WERI-Rb-1 (cell line): ENCODE data around the gene PREX1.

ENCODE experiments used
- DNase-seq: peaks from one replicate; pipeline ENCODE4 v3.0.0-alpha.2; 2020
- H3K27ac ChIP-seq: fragments of 250-450 bp; sonication (Bioruptor Pico); 2 replicates; pipeline ENCODE4 v1.5.1; 2020; ENCODE audit warnings: mild to moderate bottlenecking, moderate library complexity
- H3K27me3 ChIP-seq: fragments of 250-450 bp; sonication (Bioruptor Pico); 2 replicates; pipeline ENCODE4 v1.5.1; 2021; ENCODE audit warnings: mild to moderate bottlenecking, low read depth, moderate library complexity; ENCODE audit not compliant: insufficient read depth, severe bottlenecking
- H3K36me3 ChIP-seq: fragments of 250-450 bp; sonication (Bioruptor Pico); 2 replicates; pipeline ENCODE4 v1.5.1; 2020; ENCODE audit warnings: mild to moderate bottlenecking, moderate library complexity
- H3K4me3 ChIP-seq: 2 replicates; pipeline ENCODE4 v1.5.1; 2011; ENCODE audit warnings: low read depth, mild to moderate bottlenecking, control low read depth, low read length
- H3K9me3 ChIP-seq: fragments of 250-450 bp; sonication (Bioruptor Pico); 2 replicates; pipeline ENCODE4 v1.5.1; 2021; ENCODE audit warnings: mild to moderate bottlenecking, moderate library complexity; ENCODE audit not compliant: severe bottlenecking
- TF ChIP-seq, protein P1 (sequence below): IDR thresholded peaks from 2 replicates; pipeline ENCODE4 v1.5.1; 2011; ENCODE audit warnings: low read depth, mild to moderate bottlenecking, control low read depth, inconsistent platforms, low read length

The PREX1 gene

DNA sequence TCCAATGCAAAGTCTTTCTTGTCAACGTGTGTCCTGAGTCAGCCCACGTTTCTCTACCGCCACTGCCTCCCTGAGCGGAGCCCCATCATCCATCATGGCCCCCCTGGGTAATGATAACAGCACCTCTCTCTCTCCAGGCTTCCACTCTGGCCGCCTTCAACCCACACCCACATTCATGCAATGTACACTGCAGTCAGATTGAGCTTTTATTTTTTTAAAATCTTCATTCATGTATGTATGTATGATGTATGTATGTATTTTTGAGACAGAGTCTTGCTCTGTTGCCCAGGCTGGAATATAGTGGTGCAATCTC is 245.2 kb downstream of the PREX1 start:
- no peaks in the 10 kb centered on the region for H3K9me3 ChIP-seq
- H3K36me3 ChIP-seq = no peaks in the 10 kb centered on the region
- TF ChIP-seq, protein P1, sequence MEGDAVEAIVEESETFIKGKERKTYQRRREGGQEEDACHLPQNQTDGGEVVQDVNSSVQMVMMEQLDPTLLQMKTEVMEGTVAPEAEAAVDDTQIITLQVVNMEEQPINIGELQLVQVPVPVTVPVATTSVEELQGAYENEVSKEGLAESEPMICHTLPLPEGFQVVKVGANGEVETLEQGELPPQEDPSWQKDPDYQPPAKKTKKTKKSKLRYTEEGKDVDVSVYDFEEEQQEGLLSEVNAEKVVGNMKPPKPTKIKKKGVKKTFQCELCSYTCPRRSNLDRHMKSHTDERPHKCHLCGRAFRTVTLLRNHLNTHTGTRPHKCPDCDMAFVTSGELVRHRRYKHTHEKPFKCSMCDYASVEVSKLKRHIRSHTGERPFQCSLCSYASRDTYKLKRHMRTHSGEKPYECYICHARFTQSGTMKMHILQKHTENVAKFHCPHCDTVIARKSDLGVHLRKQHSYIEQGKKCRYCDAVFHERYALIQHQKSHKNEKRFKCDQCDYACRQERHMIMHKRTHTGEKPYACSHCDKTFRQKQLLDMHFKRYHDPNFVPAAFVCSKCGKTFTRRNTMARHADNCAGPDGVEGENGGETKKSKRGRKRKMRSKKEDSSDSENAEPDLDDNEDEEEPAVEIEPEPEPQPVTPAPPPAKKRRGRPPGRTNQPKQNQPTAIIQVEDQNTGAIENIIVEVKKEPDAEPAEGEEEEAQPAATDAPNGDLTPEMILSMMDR = no peak
- H3K27ac ChIP-seq = no peak overlapping the region
- DNase-seq = no peak
- no peak overlapping the region for H3K4me3 ChIP-seq
- H3K27me3 ChIP-seq = no peaks in the 10 kb centered on the region

DNA sequence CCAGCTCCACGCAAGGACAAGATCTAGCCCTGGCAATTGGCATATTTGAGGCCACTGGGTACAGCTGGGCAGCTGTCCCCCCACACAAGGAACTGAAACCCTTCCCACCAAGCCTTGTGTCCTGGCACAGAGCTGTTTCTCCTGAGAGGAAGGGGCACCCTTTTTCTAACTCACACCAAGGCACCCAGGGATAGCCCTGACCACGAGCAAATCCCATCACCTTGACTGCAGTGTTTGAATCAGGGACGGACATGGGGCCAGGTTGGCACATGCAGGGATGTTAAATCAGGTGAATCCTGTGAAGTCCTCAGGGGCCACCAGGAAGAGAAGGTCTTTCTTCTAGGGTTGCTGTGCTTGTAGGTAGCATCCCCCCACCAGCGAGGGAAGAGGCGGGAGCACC is 246.6 kb downstream of the PREX1 start:
- TF ChIP-seq, protein P1 = no peak
- no peak for DNase-seq
- no peaks in the 10 kb centered on the region for H3K36me3 ChIP-seq
- H3K4me3 ChIP-seq = no peak overlapping the region
- no peaks in the 10 kb centered on the region for H3K9me3 ChIP-seq
- H3K27me3 ChIP-seq = no peaks in the 10 kb centered on the region
- H3K27ac ChIP-seq = no peak overlapping the region

DNA sequence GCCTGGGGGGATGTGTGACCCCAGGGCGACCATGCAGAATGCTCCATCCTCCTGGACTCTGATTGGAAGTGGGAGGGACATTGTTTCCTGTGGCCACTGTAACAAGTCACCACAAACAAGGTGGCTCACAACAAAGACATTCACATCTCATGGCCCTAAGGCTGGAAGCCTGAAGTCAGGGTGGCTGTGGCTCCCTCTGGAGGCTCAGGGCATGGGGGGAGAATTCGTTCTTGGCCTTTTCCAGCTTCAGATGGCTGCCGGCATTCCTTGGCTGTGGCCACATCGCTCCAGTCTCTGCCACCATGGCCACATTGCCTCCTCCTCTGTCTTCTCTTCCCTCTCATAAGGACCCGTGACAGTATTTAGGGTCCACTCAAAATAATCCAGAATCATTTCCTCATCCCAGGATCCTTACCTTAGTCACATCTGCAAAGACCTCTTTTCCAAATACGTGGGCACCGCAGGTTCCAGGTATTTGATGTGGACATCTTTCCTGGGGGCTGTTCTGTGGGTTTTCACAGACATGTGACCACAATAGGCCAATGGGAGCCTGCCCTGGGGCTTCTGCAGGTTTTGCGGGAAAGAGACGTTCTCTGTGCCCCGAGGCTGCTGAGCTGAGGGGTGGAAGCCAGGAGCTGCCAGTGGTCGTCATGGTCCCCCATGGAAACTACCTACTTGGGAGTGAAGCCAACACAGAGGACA is 249.3 kb downstream of the PREX1 start:
- no peak for DNase-seq
- Histone ChIP-seq H3K27ac (no peak overlapping the region), H3K27me3 (no peaks in the 10 kb centered on the region), H3K4me3 (no peak overlapping the region), H3K9me3 (peaks cover 3% of the 10 kb centered on the region), H3K36me3 (no peaks in the 10 kb centered on the region)
- TF ChIP-seq, protein P1 = peak; percentile 31; the same call in 1 of the 2 replicates

DNA sequence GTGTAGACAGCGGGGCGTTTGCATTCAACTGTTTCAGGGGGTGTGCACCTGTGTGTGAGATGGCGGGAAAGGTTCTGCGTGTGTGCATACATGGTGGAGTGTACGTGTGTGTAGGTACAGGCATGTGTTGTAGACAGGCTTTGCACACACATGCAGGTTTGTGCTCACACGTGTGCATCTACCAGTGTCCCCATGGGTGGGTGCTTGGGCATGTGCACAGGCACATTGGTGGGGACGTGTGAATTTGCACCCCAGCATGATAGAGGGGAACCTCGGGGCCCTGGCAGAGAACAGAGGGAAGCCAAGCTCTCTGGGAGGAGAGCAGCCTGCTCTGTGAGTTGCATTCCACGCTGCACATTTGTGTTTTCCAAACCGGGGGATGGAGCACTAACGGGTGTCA is 250.2 kb downstream of the PREX1 start:
- no peak for DNase-seq
- TF ChIP-seq, protein P1 = no peak

DNA sequence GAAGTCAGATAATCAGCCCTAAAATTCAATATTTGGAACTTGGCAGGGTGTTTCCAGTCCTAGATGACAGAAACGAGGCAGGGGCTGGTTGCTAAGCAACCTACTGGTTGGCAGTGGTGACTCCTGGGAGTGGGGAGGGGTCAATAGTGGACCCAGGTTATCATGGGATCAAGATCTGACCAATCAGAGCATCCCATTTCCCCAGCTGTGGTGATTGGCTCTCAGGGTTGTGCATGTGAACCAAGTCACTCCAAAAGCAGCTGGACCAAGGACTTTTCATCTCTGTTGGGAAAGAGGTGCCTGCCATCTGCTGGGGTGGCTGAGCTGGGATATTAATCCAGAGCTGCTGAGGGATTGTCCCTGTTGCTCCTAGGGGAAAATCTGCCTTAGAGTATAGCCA is 253.4 kb downstream of the PREX1 start:
- TF ChIP-seq, protein P1 = peak; percentile 32; the same call in 1 of the 2 replicates
- no peak overlapping the region for H3K4me3 ChIP-seq
- no peaks in the 10 kb centered on the region for H3K27me3 ChIP-seq
- H3K27ac ChIP-seq = peak overlapping the region; percentile 43
- peaks cover 3% of the 10 kb centered on the region for H3K9me3 ChIP-seq
- H3K36me3 ChIP-seq = no peaks in the 10 kb centered on the region
- peak; percentile 89 for DNase-seq

More for the DNA sequence above, 250.2 kb downstream of the PREX1 start:
- Histone ChIP-seq H3K4me3 (no peak overlapping the region), H3K27ac (no peak overlapping the region), H3K36me3 (no peaks in the 10 kb centered on the region), H3K27me3 (no peaks in the 10 kb centered on the region), H3K9me3 (peaks cover 3% of the 10 kb centered on the region)
